NCI-H226 (cell line): Measurements from ENCODE around the gene PPP2R5C.

ENCODE experiments used
- DNase-seq: peaks from one replicate; pipeline ENCODE4 v3.0.0-alpha.2; 2015

PPP2R5C gene

DNA sequence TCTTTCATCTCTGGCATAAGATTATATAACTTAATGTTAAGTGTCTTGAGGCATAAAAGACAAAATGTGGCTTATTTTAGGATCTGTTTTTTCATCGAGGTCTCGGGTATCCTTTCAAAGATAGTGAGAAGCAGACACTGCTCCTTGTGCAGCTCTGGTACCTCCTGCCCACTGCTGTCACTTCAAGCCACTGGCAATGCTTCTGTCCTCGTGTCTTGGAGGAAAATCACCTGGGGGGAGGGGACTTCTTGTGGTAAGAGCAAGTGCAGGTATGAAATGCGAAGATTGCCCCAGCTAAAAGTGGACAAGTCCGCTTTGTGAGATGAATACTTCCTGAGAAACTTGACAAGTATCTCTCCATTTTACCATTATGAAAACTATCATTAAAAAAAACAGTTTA is 165.1 kb downstream of the PPP2R5C start:
- no peak for DNase-seq

DNA sequence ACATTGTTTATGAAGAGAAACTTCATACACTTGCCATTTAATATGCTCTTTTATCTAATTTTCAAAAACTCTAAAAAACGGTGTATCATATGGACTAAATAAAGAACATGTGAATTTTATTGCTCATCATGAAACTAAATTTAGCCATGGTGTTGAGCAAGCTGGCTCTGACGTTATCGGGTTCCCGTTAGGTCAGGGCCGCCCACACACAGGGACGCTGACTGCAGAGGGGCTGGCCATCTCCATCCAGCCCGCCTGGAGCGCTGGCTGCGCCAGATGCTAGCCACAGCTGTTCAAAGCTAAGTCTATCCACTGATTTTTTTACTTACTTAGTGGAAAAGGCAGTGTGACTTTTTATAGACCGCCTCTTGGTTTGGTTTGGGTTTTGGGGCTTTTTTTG is 166.3 kb downstream of the PPP2R5C start:
- DNase-seq = no peak

DNA sequence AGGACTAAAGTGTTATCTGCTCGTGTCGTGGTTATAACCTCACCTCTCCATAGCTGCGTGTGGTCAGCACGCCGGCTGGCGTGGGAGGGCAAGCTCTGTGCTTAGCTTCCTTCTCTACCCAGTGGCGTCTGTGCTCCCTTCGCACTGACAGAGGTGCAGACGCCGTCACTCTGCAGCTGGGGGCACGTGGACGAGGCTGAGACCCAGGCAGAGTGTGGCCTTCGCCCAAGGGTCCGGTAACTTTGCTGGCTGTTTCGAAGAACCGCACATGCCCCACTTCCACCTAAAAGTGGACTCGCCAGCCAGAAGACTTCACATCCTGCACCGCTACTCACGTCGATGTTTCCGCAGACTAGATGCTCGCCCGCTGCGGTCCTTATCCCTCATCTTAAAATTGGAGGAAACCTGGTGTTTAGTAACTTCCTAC is 166.9 kb downstream of the PPP2R5C start:
- DNase-seq = no peak

DNA sequence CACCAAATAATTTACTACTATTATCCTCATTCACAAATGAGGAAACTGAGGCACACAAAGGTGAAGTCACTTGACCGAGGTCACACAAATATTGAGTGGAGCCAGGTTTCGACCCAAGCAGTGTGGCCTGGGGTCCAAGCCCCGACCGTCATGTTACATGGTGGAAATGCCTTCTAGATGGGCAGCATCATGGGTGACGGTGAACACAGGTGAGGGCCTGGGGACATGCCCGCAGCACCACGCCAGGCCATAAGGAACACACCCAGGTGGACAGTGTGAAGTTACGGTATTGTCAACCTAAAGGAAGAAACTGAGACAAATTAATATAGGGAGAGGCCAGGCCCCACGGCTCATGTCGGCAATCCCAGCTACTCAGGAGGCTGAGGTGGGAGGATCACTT is 167.6 kb downstream of the PPP2R5C start:
- no peak for DNase-seq

DNA sequence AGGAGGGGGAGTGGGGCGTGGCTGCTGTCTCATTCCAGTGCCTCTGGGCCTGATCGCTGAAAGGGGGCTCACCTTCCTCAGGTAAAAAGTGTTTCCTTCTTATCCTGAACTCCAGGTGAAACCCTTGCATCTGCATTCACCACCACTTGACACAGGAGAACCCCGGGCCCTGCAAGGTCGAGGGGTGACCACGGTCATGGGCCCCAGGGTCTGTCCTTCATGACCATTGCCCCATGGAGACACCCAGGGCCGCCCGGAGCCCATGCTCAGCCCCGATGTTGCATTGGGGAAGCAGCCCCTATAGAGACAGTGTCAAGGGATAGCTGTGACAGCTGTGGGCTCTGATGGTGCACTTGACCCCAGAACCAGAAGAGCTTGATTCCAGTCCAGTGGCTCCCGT is 168.4 kb downstream of the PPP2R5C start:
- no peak for DNase-seq

DNA sequence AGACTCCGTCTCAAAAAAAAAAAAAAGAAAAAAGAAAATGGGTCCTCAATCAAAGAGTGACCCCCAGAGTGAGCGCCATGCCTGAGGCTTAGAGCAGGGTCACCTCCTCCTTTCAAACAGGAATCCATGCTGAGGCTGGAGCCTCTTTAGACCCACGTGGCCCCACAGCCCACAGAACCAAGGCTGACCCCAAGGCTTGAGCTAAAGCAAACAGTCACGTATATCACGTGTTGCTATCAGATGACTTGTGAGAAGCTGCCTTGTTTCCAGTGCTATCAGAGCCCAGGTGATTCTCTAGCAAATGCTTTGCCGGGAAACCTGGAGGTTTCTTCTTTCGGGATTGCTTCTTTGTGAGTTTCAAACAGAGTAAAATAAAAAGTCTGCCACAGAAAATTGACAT is 171.2 kb downstream of the PPP2R5C start:
- no peak for DNase-seq

GRCh38 chr14:101933209-101933608 is 171.7 kb downstream of the PPP2R5C start:
- no peak for DNase-seq

- no peak for DNase-seq
These were observed 173.2 kb downstream of the PPP2R5C start for GRCh38 chr14:101934601-101935150.

GRCh38 chr14:101937926-101938767 is 176.6 kb downstream of the PPP2R5C start:
- no peak for DNase-seq

DNA sequence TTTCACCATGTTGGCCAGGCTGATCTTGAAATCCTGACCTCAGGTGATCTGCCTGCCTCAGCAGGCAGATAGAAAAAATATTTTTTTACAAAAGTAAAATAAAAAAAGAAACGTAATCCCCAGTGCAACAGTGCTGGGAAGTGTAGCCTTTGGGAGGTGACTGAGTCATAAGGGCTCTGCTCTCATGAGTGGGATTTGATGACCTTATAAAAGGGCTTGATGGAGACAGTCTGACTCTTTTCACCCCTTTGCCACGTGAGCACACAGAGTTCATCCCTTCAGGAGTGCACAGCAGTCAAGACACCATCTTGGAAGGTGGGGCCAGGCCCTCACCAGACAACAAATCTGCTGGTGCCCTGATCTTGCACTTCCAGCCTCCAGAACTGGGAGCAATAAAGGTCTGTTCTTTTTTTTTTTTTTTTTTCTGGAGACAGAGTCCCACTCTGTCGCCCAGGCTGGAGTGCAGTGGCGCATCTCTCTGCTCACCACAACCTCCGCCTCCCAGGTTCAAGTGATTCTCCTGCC is 178.2 kb downstream of the PPP2R5C start:
- no peak for DNase-seq

- no peak for DNase-seq
These were observed 182.9 kb downstream of the PPP2R5C start for GRCh38 chr14:101944451-101944850.

GRCh38 chr14:101945171-101945570 is 183.7 kb downstream of the PPP2R5C start:
- DNase-seq = no peak

- no peak for DNase-seq
These were observed 186.0 kb downstream of the PPP2R5C start for GRCh38 chr14:101947577-101947903.

DNA sequence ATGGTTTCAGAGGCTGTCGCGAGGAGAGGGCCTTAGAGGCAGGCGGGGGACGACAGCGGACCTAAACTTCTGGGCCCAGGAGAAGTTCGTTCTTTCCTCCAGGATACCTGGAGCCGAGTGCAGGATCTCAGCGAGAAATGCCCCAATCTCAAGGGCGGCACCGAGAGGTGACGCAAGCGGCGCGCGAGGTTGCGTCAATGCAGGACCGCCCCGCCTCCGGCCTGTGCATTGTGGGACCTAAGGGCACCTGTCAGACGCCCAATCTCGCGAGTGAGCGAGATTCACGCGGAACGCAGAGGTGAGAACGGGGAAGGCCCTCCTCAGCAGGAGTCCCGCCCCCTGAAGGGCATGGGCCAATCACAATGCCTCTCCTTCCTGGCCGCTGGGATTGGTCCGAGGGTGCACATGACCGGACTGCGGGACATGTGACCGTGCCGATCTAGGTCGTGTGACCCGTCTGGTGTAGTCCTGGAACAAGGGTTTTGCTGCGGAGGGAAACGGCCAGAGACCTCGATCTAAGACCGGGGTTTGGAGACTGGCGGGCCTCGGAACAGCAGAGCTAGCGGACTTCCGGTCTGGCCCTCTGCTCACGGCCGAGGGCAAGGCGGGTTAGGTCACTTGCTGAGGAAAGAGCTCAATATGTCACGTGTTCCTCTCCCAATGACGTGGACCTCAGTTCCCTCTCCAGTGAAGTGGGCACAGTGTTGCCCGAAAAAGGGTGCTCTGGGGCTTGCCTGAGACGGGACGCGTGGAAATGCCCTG is 186.6 kb downstream of the PPP2R5C start:
- DNase-seq = peak; percentile 100

DNA sequence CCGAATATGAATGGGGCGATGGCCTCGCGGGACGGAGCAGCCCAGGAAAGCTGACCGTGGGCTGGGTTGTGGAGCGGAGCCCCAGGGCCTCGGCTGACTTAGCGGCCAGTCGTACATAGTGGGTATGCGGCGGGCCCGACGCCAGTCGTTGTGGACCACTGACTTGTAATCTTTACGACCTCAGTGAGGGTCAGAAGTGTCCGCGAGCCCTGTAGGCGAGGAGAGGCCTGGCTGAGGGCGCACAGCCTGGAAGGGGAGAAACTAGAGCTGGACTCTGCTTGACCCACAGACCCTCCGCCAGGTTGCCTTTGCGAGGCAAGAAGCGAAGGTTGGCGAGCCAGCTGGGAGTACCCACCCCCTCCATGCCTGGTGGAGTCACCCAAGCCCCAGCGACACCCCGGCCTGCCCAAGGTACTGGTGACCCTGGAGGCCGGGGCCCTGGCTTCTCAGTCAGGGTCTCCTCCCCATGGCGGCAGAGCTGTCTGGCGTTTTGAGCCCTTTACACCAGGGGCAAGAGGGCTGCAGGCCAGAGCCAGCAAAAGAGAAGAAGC is 187.2 kb downstream of the PPP2R5C start:
- DNase-seq = no peak

GRCh38 chr14:101950100-101950499 is 188.6 kb downstream of the PPP2R5C start:
- DNase-seq = no peak

DNA sequence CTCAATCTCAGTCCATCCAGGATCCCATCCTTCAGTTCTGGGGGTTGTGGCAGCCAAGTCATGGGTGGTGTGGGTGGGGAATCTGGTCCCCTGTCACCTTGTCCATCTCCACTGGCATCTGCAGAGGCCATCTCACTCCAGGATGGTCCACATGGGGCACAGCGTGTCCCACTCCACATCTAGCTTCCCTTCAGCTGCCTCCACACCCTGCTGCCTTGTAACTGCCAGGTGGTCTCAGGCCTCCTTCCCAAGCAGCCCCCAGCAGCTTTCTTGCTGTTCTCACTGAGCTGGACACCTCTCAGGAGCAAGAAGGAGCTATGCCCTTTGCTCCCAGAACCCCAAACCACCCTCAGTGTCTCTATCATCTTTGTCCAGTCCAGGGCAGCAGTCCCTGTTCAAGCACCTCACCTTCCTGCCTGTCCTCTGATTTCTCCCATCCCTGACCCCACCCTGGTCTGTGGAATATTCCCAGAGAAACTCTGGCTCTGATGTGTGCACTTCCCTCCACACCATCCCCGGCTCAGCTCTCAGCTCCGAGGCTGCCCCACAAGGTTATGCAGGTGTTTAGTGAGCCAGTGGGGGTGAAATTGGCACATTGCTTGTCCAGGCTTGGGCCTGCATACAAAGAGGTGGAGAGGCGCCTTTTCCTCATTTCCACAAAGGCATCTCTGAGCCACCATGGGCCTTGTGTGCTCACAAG is 189.2 kb downstream of the PPP2R5C start:
- no peak for DNase-seq

- no peak for DNase-seq
These were observed 191.6 kb downstream of the PPP2R5C start for GRCh38 chr14:101953151-101953550.

GRCh38 chr14:101954501-101954900 is 193.0 kb downstream of the PPP2R5C start:
- no peak for DNase-seq

GRCh38 chr14:101955695-101956161 is 194.2 kb downstream of the PPP2R5C start:
- no peak for DNase-seq

- no peak for DNase-seq
These were observed 194.8 kb downstream of the PPP2R5C start for GRCh38 chr14:101956179-101956885.
